HG02763 (cell line): Measurements from ENCODE around the gene SERF2.
"Not testable (repeated sequence)": the region's sequence is repeated elsewhere in the genome, so short reads cannot be mapped to it uniquely, and the experiment has no call there.

Experiments
- ATAC-seq: cut with Tn5 transposase; IDR thresholded peaks from one replicate; pipeline ENCODE4 v1.9.1; 2021; ENCODE audit warnings: mild to moderate bottlenecking, moderate library complexity; ENCODE audit not compliant: unreplicated experiment

SERF2 gene

DNA sequence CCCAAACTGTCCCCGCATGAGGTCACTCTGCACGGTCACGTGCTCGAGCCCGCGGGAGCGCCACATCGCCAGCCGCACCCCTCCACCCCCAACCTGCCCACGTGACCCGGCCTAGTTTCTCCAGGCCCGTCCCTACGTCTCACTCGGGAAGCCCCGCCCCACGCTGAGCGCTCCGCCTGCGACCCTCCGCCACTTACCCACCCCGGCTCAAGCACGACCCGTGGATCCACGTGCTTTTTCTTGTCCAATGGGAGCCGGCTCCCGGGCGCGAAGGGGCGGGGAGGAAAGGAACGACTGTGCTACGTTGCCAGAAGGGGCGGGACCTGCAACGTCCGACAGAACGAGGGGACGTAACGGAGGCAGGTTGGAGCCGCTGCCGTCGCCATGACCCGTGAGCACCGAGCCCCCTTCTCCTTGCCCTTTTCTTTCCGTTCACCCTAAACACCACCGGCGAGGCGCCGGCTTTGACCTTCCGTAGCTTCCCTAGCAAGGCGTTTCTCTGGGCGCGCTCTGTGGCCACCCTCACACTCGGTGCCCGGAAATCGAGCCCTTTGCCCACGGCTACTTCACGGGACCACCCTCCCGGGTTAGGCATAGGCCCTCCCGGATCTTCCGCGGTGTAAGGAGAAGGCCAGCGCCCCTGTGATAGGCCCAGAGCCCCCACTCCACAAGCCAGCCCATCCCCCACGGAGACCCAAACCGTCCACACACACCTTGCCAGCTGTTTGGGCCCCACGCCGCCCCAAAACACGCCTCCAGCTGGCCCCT lies at the start of gene SERF2:
Gene SERF2, plus strand, starts transcription at position 328 of the 768 bp plus-strand sequence. Its CDS starts 57 bp downstream, at position 385.
- ATAC-seq = peak; percentile 92

- peak; percentile 86 for ATAC-seq
Observed at GRCh38 chr15:43746245-43746902, 45.7 kb upstream of the SERF2 start, which contains the start of gene PDIA3. TSS of gene PDIA3 (plus strand) at chr15:43746438. CDS start at chr15:43746540, 102 bp downstream.

DNA sequence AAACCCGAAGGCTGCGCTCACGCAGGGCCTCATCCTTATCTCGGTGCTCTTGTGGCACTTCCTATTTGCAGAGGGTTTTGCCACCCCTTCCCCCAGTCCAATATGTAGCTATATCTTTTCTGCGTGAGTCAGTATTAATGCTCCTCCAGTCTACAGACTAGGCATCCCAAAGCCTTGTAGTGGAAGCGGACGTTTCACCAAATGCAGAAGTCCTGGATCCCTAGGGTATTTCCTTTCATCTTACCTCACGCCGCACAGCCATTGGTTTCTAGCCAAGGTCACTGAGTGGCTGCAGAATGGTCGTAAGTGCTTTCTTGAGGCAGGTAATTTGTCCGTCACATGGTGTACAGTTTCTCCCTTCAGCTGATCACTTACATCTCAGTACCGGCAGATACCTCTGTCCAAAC lies 45.2 kb upstream of the SERF2 start:
- ATAC-seq = not testable (repeated sequence)

DNA sequence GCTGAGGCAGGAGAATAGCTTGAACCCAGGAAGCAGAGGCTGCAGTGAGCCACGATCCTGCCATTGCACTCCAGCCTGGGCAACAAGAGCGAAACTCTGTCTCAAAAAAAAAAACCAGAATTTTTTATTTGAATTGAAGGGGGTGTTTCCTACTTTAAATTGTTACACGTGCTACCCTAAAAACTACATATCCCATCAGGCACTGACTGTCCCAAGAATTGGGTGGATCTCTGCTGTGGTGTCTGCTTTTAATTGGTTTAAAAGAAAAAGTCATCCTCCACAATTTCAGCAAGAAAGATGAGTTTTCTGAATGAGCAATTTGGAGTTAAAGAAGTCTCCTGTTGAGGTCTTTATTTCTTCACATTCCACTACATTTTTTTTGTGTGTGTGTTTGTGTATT lies 43.7 kb upstream of the SERF2 start:
- ATAC-seq = no peak

DNA sequence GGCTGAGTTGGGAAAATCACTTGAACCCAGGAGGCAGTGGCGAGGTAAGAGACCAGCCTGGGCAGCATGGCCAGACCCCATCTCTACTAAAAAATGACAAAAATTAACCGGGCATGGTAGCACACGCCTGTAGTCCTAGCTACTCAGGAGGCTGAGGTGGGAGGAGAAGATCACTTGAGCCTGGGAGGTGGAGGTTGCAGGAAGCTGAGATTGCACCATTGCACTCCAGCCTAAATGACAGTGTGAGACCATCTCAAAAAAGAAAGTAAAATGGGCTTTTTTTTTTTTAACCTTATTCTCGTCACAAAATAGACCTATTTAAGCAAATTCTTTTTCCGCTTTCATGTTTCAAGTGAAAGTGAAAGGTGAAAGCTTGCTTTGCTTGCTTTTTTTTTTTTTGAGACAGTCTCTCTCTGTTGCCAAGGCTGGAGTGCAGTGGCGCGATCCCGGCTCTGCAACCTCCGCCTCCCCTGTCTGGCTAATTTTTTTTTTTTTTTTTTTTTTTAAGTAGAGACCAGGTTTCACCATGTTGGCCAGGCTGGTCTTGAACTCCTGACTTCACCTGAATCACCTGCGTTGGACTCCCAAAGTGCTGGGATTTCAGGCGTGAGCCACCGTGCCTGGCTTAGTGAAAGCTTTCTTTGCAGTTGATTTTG lies 42.3 kb upstream of the SERF2 start:
- no peak for ATAC-seq

DNA sequence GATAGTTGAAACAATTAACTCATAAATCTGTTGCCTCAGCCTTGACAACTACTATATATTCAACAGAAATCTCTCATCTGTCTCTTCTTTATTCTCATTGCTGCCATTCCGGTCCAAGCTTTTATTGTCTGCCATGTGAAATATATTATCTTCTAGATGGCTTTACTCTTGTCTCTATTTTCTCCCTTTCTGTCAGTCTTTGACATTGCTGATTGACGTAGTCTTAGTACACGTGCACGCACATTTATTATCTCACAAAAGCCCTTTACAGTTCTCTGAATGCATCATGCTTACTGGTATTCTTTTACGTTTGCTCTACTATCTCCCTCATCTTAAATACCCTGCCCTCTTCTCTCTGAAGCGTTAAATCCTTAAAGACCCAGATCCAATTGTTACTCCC lies 40.2 kb upstream of the SERF2 start:
- ATAC-seq = no peak

GRCh38 chr15:43762824-43763223 lies 29.3 kb upstream of the SERF2 start:
- no peak for ATAC-seq

DNA sequence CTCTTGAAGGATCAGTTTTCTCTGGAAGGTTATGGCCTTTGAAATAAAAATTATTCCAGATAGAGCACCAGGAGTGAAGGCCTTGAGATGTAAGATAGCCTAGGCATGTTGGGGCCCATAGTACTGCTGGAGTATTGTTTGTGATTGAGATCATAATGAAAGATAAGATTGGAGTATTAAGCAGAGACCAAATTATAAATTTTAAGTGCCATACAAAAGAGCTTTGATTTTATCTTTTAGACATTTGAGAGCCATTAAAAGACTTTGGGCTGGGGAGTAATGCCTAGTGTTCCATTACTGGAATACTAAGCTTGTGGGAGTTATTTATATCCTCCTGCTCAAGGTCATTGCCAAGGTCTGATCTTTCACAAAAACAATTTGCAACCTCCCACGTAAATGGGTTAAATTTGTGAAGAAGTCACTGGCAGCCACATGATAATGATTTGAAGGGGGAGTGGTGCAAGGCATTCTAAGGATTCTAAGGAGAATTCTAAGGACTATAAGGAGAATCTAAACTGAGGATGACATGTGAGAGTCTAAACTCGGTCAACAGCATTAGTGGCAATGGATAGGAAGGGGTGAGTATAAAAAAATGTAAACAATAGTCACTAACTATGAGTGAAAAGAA lies 28.2 kb upstream of the SERF2 start:
- no peak for ATAC-seq

DNA sequence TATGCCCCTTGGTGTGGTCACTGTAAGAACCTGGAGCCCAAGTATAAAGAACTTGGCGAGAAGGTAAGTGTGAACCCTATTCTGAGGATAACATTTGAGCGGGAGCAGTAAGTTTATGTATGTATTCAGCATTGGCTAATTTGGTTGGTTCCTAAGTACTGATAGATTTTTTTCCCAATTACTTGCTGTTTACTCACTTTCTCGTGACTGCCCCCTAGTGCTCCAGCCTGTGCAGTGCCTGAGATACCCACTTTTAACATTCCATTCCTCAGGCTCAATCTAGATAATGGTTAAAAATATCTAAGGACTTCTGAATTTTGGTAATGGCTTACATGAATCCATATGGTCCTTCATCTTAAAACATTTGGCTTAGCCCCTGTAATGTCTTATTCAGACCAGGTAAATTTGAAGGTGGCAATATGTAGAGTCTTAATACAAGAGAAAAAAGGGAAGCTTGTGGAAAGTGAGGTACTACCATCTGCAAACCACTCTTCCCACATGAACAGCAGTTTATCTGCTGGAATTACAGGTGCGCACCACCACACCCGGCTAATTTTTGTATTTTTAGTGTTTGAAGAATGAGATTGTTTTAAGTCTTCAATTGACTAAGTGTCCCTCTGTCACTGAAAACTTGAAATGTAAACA lies 22.4 kb upstream of the SERF2 start:
- no peak for ATAC-seq

DNA sequence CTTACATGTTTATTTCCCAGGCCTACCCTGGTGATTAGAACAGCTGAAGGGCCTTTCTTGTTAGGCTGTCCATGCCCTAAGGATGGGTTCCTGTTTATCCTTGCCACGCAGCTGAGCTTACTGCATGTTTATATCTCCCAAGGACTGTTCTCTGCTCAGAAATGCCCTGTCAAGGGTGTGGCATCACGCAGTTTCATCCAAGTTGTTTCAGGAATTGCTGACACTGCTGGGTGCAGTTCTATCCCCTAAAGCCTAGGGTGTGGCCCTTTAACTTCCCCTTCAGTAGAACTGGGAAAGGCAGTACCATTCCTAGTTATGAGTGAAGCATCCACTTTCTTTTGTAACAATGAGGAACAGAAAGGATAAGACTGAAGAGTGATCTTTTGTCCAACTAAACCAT lies 20.3 kb upstream of the SERF2 start:
- ATAC-seq = no peak

DNA sequence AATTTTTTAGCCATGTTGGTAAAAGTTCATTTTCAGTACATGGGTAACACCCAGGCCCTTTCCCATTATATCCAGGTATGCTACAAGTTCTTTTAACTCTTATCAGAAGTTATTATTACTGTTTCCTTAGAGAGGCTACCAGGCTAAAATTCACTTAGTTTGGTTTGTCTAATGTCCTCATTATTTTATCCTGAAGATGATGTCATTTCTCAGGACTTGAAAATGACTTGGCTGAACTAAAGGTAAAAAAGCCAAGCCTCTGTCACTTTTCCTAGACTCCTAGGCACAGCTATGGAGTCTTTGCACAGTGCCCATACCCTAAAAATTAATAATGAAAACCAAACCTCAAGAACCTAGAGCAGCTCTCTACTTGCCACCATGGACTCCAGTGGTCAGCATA lies 19.5 kb upstream of the SERF2 start:
- ATAC-seq = no peak

DNA sequence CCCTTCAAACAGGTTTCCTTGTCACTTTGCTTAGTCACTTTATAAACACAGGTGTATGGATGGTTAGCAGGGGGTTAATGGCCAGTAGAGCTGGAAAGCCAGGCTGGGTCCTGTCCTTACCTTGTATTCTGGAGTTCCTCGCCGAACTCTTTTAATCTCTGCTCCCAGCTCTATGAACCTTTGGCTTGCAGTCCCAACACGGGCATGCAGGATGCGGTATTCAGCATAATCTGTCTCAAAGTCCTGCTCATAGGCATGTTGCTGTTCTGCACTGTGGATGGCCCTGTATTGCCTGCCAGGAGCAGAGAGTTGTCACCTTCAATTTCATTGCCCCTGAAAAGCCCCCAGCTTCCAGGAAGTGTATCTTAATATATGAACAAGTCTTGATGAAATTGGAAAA lies 18.1 kb upstream of the SERF2 start:
- ATAC-seq = no peak

DNA sequence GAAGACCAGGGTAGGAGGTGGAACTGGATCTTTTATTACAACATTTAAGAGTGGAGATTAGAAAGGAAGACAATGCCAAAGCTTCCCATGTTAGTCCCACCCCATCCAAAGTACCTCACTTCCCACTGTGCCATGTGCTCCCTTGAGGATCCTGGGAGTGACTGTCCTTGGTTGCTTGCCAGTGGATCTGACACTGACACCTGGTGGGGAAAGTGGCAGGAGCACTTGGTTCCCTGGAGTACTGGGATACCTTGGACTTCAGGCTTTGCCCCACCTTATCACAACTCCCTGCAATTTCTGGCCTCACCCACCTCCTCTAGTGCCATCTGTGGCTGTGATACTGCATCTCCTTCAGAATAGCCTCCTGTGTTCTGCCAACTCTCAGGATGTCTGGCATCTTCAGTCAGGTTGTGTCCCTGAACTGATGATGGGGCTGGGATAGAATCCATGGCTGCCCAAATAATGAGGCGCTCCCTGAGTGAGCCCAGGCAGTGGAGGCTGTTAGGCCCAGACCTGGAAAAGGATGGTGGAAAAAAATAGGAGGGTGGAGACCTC lies 16.6 kb upstream of the SERF2 start:
- no peak for ATAC-seq

- ATAC-seq = peak; percentile 60
Observed at GRCh38 chr15:43776101-43776717, 15.9 kb upstream of the SERF2 start.

GRCh38 chr15:43776718-43777266 lies 15.3 kb upstream of the SERF2 start, which contains the start of gene ELL3:
TSS of gene ELL3 (minus strand) at chr15:43776966. CDS start at chr15:43776901, 65 bp downstream.
- ATAC-seq = peak; percentile 38

GRCh38 chr15:43777267-43777914 lies 14.7 kb upstream of the SERF2 start:
- peak; percentile 47 for ATAC-seq

- no peak for ATAC-seq
Observed at GRCh38 chr15:43779016-43779415, 13.1 kb upstream of the SERF2 start.

GRCh38 chr15:43789409-43789808 lies 2.7 kb upstream of the SERF2 start:
- no peak for ATAC-seq
